Endodermal cell (in vitro differentiated cells): Measurements from ENCODE around the gene EPHA6. TPM values are rescaled to one million over a fixed set of nuclear protein-coding genes. Genes with fewer than 3 reads are reported as not detected.
"Not testable (repeated sequence)": the region's sequence is repeated elsewhere in the genome, so short reads cannot be mapped to it uniquely, and the experiment has no call there.

Experiments
- DNase-seq: peaks from one replicate; pipeline ENCODE4 v3.0.0-alpha.2; 2017
- H3K27ac ChIP-seq: 2 replicates; pipeline ENCODE4 v1.5.1; 2013; ENCODE audit warnings: mild to moderate bottlenecking, low read depth, low read length, moderate library complexity
- H3K27me3 ChIP-seq: 2 replicates; pipeline ENCODE4 v1.6.1; 2013; ENCODE audit warnings: mild to moderate bottlenecking, low read length, moderate library complexity; ENCODE audit not compliant: insufficient read depth, control insufficient read depth, poor library complexity, severe bottlenecking
- H3K36me3 ChIP-seq: 2 replicates; pipeline ENCODE4 v1.7.0; 2013; ENCODE audit warnings: mild to moderate bottlenecking, low read length, moderate library complexity; ENCODE audit not compliant: control insufficient read depth, insufficient read depth
- H3K4me1 ChIP-seq: one replicate; pipeline ENCODE4 v1.7.0; 2013; ENCODE audit warnings: low read length; ENCODE audit not compliant: control insufficient read depth, insufficient read depth
- H3K4me3 ChIP-seq: 2 replicates; pipeline ENCODE4 v1.5.1; 2013; ENCODE audit warnings: mild to moderate bottlenecking, low read length, moderate library complexity
- H3K9ac ChIP-seq: 2 replicates; pipeline ENCODE4 v1.6.1; 2013; ENCODE audit warnings: mild to moderate bottlenecking, low read length, moderate library complexity; ENCODE audit not compliant: poor library complexity, severe bottlenecking; ENCODE audit errors: extremely low read depth
- H3K9me3 ChIP-seq: 2 replicates; pipeline ENCODE4 v1.6.1; 2013; ENCODE audit warnings: mild to moderate bottlenecking, low read length, moderate library complexity; ENCODE audit not compliant: control insufficient read depth
- H3K27ac Mint-ChIP-seq: 2 replicates; pipeline ENCODE4 v1.8.0; 2020; ENCODE audit warnings: mixed read lengths
- H3K27me3 Mint-ChIP-seq: 2 replicates; pipeline ENCODE4 v1.8.0; 2021; ENCODE audit warnings: mild to moderate bottlenecking, mixed read lengths; ENCODE audit not compliant: insufficient read depth
- H3K36me3 Mint-ChIP-seq: 2 replicates; pipeline ENCODE4 v1.8.0; 2020; ENCODE audit warnings: low read depth, mixed read lengths
- H3K4me1 Mint-ChIP-seq: 2 replicates; pipeline ENCODE4 v1.8.0; 2020; ENCODE audit warnings: mixed read lengths
- H3K4me3 Mint-ChIP-seq: 2 replicates; pipeline ENCODE4 v1.8.0; 2020; ENCODE audit warnings: mild to moderate bottlenecking, moderate library complexity, mixed read lengths
- H3K9me3 Mint-ChIP-seq: 2 replicates; pipeline ENCODE4 v1.8.0; 2020; ENCODE audit warnings: mild to moderate bottlenecking, mixed read lengths
- CTCF ChIP-seq: fragments of 200-600 bp; sonication (generic); conservative IDR thresholded peaks from 2 replicates; pipeline ENCODE4 v1.5.0; 2021; ENCODE audit warnings: antibody characterized with exemption, mild to moderate bottlenecking
- WGBS, 2 experiments: methylation state at CpG; one replicate each; pipeline versions ENCODE4 v1.1.5 to v1.1.7; 2013; ENCODE audit warnings: missing lambda C conversion rate in 2 of 2, mixed read lengths in 1 of 2; ENCODE audit not compliant: insufficient coverage in 1 of 2, insufficient read length in 1 of 2; 5-methylcytosine and 5-hydroxymethylcytosine counted together
- total RNA-seq, 2 donors: library from RNA; stranded (reverse); fragmentation: NEBNext Ultra II Directional in 1 of 2; extraction: Animal tissue kit (Norgen Biotek cat#: 25700) in 1 of 2; gene quantifications; 2 replicates in 1 of 2; 3 replicates in 1 of 2; pipeline ENCODE4 v1.2.1, GENCODE V29; 2021

EPHA6 gene
- total RNA-seq, 2 donors from 2014 or later, result 4.6 to 12.2 TPM

GRCh38 chr3:97010881-97011657, 196.7 kb downstream of the EPHA6 start:
- peaks cover 2% of the 10 kb centered on the region for H3K4me1 Mint-ChIP-seq
- DNase-seq, result no peak
- peaks cover 11% of the 10 kb centered on the region for H3K9me3 Mint-ChIP-seq
- no peaks in the 10 kb centered on the region for H3K27me3 Mint-ChIP-seq
- Histone ChIP-seq H3K4me3 (no peak overlapping the region), H3K27ac (no peak overlapping the region), H3K36me3 (no peaks in the 10 kb centered on the region), H3K9me3 (no peaks in the 10 kb centered on the region), H3K9ac (no peak overlapping the region), H3K4me1 (peaks cover 7% of the 10 kb centered on the region), H3K27me3 (no peaks in the 10 kb centered on the region)
- no peak overlapping the region for H3K27ac Mint-ChIP-seq
- WGBS, 2 experiments, result 91 to 96% methylated on average over 2 of the region's 2 CpGs
- no peak overlapping the region for H3K4me3 Mint-ChIP-seq
- H3K36me3 Mint-ChIP-seq, result no peaks in the 10 kb centered on the region
- no peak for TF ChIP-seq CTCF

GRCh38 chr3:97021778-97022177, 207.4 kb downstream of the EPHA6 start:
- Mint-ChIP-seq H3K9me3 (peaks cover 14% of the 10 kb centered on the region), H3K27ac (no peak overlapping the region), H3K36me3 (no peaks in the 10 kb centered on the region), H3K4me3 (no peak overlapping the region), H3K27me3 (no peaks in the 10 kb centered on the region), H3K4me1 (no peaks in the 10 kb centered on the region)
- Histone ChIP-seq H3K9me3 (no peaks in the 10 kb centered on the region), H3K4me1 (no peaks in the 10 kb centered on the region), H3K27me3 (no peaks in the 10 kb centered on the region), H3K9ac (no peak overlapping the region), H3K36me3 (no peaks in the 10 kb centered on the region), H3K27ac (no peak overlapping the region), H3K4me3 (no peak overlapping the region)
- TF ChIP-seq CTCF, result no peak
- no peak for DNase-seq
- 83 to 91% methylated on average over 1 of the region's 1 CpG for WGBS, 2 experiments

- not testable (repeated sequence) for H3K4me3 ChIP-seq, H3K36me3 ChIP-seq, H3K4me1 ChIP-seq, H3K9ac ChIP-seq, H3K9me3 Mint-ChIP-seq, H3K9me3 ChIP-seq, H3K27me3 Mint-ChIP-seq, H3K27ac Mint-ChIP-seq, DNase-seq, H3K27ac ChIP-seq, H3K4me3 Mint-ChIP-seq, H3K36me3 Mint-ChIP-seq, H3K4me1 Mint-ChIP-seq, H3K27me3 ChIP-seq
- 88 to 90% methylated on average over 2 to 8 of the region's 8 CpGs for WGBS, 2 experiments
Observed at GRCh38 chr3:97025612-97026011, 211.2 kb downstream of the EPHA6 start.
